CD4-positive, alpha-beta T cell treated with Interferon alpha-2 for 1 hour (primary cell): ENCODE results near the gene PRKCB.
A peak's percentile ranks its signal among the peaks of the same experiment; 100 is the strongest.

ENCODE experiments used
- DNase-seq, 2 donors: peaks; one replicate each; pipeline ENCODE4 v3.0.0-alpha.2; 2020 to 2022

PRKCB gene

GRCh38 chr16:23867566-23867965 is 31.8 kb downstream of the PRKCB start:
- DNase-seq: no peak

GRCh38 chr16:23868136-23868535 is 32.4 kb downstream of the PRKCB start:
- DNase-seq: no peak

- DNase-seq: peak in 1 of 2 donors; percentile 37
These were observed 33.3 kb downstream of the PRKCB start for GRCh38 chr16:23869052-23869451.

- DNase-seq: no peak
These were observed 36.1 kb downstream of the PRKCB start for GRCh38 chr16:23871924-23872323.

GRCh38 chr16:23874613-23875294 is 39.0 kb downstream of the PRKCB start:
- DNase-seq: no peak

- no peak for DNase-seq
These were observed 40.6 kb downstream of the PRKCB start for GRCh38 chr16:23876256-23876896.

- peak in 1 of 2 donors; percentile 36 for DNase-seq
These were observed 41.6 kb downstream of the PRKCB start for GRCh38 chr16:23877107-23878070.

GRCh38 chr16:23879735-23880373 is 44.1 kb downstream of the PRKCB start:
- no peak for DNase-seq

- no peak for DNase-seq
These were observed 53.4 kb downstream of the PRKCB start for GRCh38 chr16:23889189-23889588.

GRCh38 chr16:23893986-23894385 is 58.2 kb downstream of the PRKCB start:
- no peak for DNase-seq

- DNase-seq: no peak
These were observed 59.3 kb downstream of the PRKCB start for GRCh38 chr16:23895052-23895451.

- DNase-seq: peak in 1 of 2 donors; percentile 16
These were observed 61.3 kb downstream of the PRKCB start for GRCh38 chr16:23896832-23897821.

- DNase-seq: no peak
These were observed 63.1 kb downstream of the PRKCB start for GRCh38 chr16:23898682-23899430.

GRCh38 chr16:23899869-23900268 is 64.1 kb downstream of the PRKCB start:
- no peak for DNase-seq

GRCh38 chr16:23900480-23901177 is 64.8 kb downstream of the PRKCB start:
- no peak for DNase-seq

GRCh38 chr16:23901178-23902033 is 65.6 kb downstream of the PRKCB start:
- no peak for DNase-seq

- no peak for DNase-seq
These were observed 66.4 kb downstream of the PRKCB start for GRCh38 chr16:23902034-23902747.

GRCh38 chr16:23902748-23903414 is 67.1 kb downstream of the PRKCB start:
- no peak for DNase-seq
